Gastrocnemius medialis (tissue), 4 donors: ENCODE measurements around the gene LSAMP.

Experiments used
- CTCF ChIP-seq, 5 experiments: fragments of 450-650 bp in 3 of 5; fragments of 200-600 bp in 2 of 5; sonication (generic) in 2 of 5; IDR thresholded peaks in 4 of 5; conservative IDR thresholded peaks in 1 of 5; 1 replicate in 4 of 5; 2 replicates in 1 of 5; pipeline ENCODE4 v1.5.1; 2016 to 2019; ENCODE audit warnings: antibody characterized with exemption in 5 of 5, mild to moderate bottlenecking in 3 of 5, moderate library complexity in 3 of 5
- POLR2A ChIP-seq, 2 donors: fragments of 450-650 bp; IDR thresholded peaks; one replicate each; pipeline ENCODE4 v1.6.1; 2017; ENCODE audit warnings: antibody characterized with exemption in 2 of 2, mild to moderate bottlenecking in 2 of 2, moderate library complexity in 2 of 2

GRCh38 chr3:115835946-115836345 is 609.3 kb downstream of the LSAMP start:
- TF ChIP-seq CTCF (IDR thresholded peaks at IDR 0.05 in 4 of 5, conservative IDR thresholded peaks at IDR 0.05 in 1 of 5) (no peak), POLR2A (IDR thresholded peaks at IDR 0.05) (no peak)
